Effector memory CD4-positive, alpha-beta T cell (primary cell): ENCODE results near the gene CDK11A.
"Not testable (repeated sequence)": the region's sequence is repeated elsewhere in the genome, so short reads cannot be mapped to it uniquely, and the experiment has no call there.

Experiments used
- DNase-seq, 3 donors: peaks; one replicate each; pipeline ENCODE4 v3.0.0-alpha.2; 2020
- H3K27ac ChIP-seq: 2 replicates; pipeline ENCODE4 v1.7.0; 2013; ENCODE audit warnings: mild to moderate bottlenecking, low read length, moderate library complexity; ENCODE audit not compliant: insufficient read depth, poor library complexity, severe bottlenecking
- H3K27me3 ChIP-seq: replicated peaks from 2 replicates; pipeline ENCODE4 v1.7.0; 2013; ENCODE audit warnings: mild to moderate bottlenecking, low read length; ENCODE audit not compliant: insufficient read depth, control insufficient read depth, poor library complexity, severe bottlenecking
- H3K36me3 ChIP-seq: 2 replicates; pipeline ENCODE4 v1.7.0; 2013; ENCODE audit warnings: mild to moderate bottlenecking, low read length, moderate library complexity; ENCODE audit not compliant: control insufficient read depth, insufficient read depth
- H3K4me1 ChIP-seq: 2 replicates; pipeline ENCODE4 v1.7.0; 2013; ENCODE audit warnings: low read length, mild to moderate bottlenecking; ENCODE audit not compliant: control insufficient read depth, insufficient read depth, poor library complexity, severe bottlenecking
- H3K4me3 ChIP-seq: 2 replicates; pipeline ENCODE4 v1.7.0; 2013; ENCODE audit warnings: low read length, low read depth, mild to moderate bottlenecking; ENCODE audit not compliant: insufficient read depth, poor library complexity, severe bottlenecking
- H3K9me3 ChIP-seq: 2 replicates; pipeline ENCODE4 v1.7.0; 2013; ENCODE audit warnings: mild to moderate bottlenecking, low read length, moderate library complexity; ENCODE audit not compliant: control insufficient read depth

Gene CDK11A

GRCh38 chr1:1683104-1683905 is 40.9 kb downstream of the CDK11A start:
- DNase-seq, result no peak
- Histone ChIP-seq H3K36me3 (peaks cover 13% of the 10 kb centered on the region), H3K27me3 (no peaks in the 10 kb centered on the region), H3K9me3 (no peaks in the 10 kb centered on the region), H3K4me1 (peaks cover 7% of the 10 kb centered on the region), H3K27ac (peak overlapping the region; percentile 1), H3K4me3 (no peak overlapping the region)

DNA sequence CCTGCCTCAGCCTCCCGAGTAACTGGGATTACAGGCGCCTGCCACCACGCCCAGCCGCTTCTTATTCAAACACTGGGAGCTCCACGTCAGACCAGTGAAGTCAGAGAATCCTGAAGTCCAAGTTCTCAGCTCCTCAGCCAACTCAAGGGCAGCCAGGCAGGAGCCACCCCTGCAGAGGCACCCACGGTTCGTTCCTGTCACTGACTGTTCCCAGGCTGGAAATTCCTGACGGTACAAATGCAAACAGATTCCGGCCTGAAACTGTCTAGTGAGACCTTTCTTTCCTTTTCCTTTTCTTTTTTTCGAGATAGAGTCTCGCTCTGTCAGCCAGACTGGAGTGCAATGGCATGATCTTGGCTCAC is 43.3 kb downstream of the CDK11A start:
- H3K36me3 ChIP-seq, result peaks cover 13% of the 10 kb centered on the region
- H3K27me3 ChIP-seq, result no peaks in the 10 kb centered on the region
- H3K27ac ChIP-seq, result no peak overlapping the region
- H3K4me3 ChIP-seq, result no peak overlapping the region
- DNase-seq, result no peak
- peaks cover 15% of the 10 kb centered on the region for H3K4me1 ChIP-seq
- H3K9me3 ChIP-seq, result no peaks in the 10 kb centered on the region

GRCh38 chr1:1680031-1680911 is 43.9 kb downstream of the CDK11A start:
- no peaks in the 10 kb centered on the region for H3K27me3 ChIP-seq
- no peak overlapping the region for H3K4me3 ChIP-seq
- no peaks in the 10 kb centered on the region for H3K9me3 ChIP-seq
- H3K36me3 ChIP-seq, result peaks cover 13% of the 10 kb centered on the region
- DNase-seq, result no peak
- H3K4me1 ChIP-seq, result peaks cover 15% of the 10 kb centered on the region
- no peak overlapping the region for H3K27ac ChIP-seq

- H3K27ac ChIP-seq, result peak overlapping the region; percentile 70
- H3K36me3 ChIP-seq, result peaks cover 12% of the 10 kb centered on the region
- DNase-seq, result peak in 1 of 3 donors; percentile 15
- no peaks in the 10 kb centered on the region for H3K27me3 ChIP-seq
- H3K4me3 ChIP-seq, result peak overlapping the region; percentile 52
- no peaks in the 10 kb centered on the region for H3K9me3 ChIP-seq
- H3K4me1 ChIP-seq, result peaks cover 15% of the 10 kb centered on the region
Observed at GRCh38 chr1:1678581-1679380, 45.4 kb downstream of the CDK11A start.

- Histone ChIP-seq H3K4me1 (peaks cover 15% of the 10 kb centered on the region), H3K27ac (peak overlapping the region; percentile 70), H3K9me3 (no peaks in the 10 kb centered on the region), H3K27me3 (no peaks in the 10 kb centered on the region), H3K4me3 (peak overlapping the region; percentile 52), H3K36me3 (peaks cover 4% of the 10 kb centered on the region)
- DNase-seq, result peak; percentile 18 to 35 (median 31)
Observed at GRCh38 chr1:1677718-1678580, 46.2 kb downstream of the CDK11A start.

- Histone ChIP-seq H3K36me3 (peaks cover 14% of the 10 kb centered on the region), H3K4me1 (peaks cover 15% of the 10 kb centered on the region)
- H3K4me3 ChIP-seq, H3K27me3 ChIP-seq, DNase-seq, H3K9me3 ChIP-seq, H3K27ac ChIP-seq: not testable (repeated sequence)
Observed at GRCh38 chr1:1676087-1676486, 48.1 kb downstream of the CDK11A start.

DNA sequence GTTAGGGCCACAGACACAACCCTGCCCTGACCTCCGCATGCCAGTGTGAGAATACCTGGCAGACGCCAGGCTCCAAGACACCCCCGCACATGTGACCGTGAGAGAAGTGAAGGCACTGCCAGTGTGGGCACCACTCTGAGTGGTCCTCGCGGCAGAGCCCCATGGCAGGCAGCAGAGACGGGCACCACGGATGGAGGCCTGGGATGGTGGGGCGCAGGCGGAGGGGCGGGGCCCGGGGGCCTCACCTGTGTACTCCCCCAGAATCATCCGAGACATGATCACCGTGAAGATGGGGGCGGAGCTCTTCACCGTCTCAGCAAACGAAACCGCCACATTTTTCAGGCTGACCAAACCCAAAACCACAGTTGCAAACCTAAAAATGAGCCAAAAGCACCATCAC is 48.9 kb downstream of the CDK11A start:
- DNase-seq, H3K9me3 ChIP-seq, H3K27ac ChIP-seq, H3K27me3 ChIP-seq, H3K4me3 ChIP-seq: not testable (repeated sequence)
- H3K36me3 ChIP-seq, result peaks cover 20% of the 10 kb centered on the region
- H3K4me1 ChIP-seq, result peaks cover 15% of the 10 kb centered on the region

DNA sequence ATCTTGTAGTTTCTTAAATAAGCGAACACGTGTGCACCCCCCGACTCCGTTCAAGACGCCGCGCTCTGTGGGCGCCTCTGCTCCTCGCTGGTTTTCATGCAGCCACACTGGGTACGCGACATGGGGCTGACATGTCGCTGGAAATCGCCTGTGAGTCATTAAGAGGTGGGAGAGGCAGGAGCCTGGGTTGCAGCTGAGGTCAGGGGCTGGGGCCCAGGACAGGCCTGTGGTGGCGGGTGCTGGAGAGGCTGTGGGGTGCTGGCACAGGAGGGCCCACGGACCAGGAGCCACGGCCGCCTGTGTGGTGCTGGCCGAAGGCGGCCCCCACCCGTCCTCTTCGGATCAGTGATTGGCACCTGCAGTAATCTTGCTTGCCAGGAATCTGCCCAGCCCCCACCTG is 49.4 kb downstream of the CDK11A start:
- peaks cover 21% of the 10 kb centered on the region for H3K36me3 ChIP-seq
- H3K4me1 ChIP-seq, result peaks cover 15% of the 10 kb centered on the region
- H3K4me3 ChIP-seq, H3K27me3 ChIP-seq, DNase-seq, H3K9me3 ChIP-seq, H3K27ac ChIP-seq: not testable (repeated sequence)
